ENCODE data around the gene PRKACA. TPM values are rescaled to one million over a fixed set of nuclear protein-coding genes. Genes with fewer than 3 reads are reported as not detected.

PRKACA gene
- total and polyA plus RNA-seq, 2 donors (not counting 3 experiments of a cell fraction or from before 2014, with no cell fraction given) = 44.2 to 97.5 TPM

DNA sequence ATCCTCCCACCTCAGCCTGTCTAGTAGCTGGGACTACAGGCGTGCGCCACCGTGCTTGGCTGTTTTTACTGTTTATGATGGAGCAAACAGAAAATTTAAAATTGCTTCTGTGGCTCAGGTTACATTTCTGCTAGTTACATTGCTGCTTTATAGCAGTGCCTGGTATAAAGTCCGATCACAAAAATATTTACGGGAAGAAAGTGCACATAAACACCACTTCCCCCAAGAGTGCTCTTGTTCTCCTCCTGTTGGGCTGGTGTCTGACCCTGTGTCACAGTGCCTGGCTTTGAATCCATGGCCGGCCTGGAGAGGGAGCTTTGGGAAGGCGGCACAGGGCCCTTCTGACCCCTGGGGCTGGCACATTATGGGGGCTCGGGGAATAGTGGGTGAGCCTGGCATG lies 11.9 kb downstream of the PRKACA start:
- H3K27ac ChIP-seq (ENCODE audit: insufficient read depth, low read depth, low read length) = no peak overlapping the region
- FAIRE-seq = no peak
- H2AFZ ChIP-seq (ENCODE audit: low read depth, low read length) = no peak overlapping the region
- no peaks in the 10 kb centered on the region for H3K9me3 ChIP-seq (replicated peaks; ENCODE audit: control insufficient read depth, insufficient read depth, low read length)
- H3K79me2 ChIP-seq (ENCODE audit: control insufficient read depth, insufficient read depth, low read length) = no peaks in the 10 kb centered on the region
- H4K20me1 ChIP-seq (replicated peaks; ENCODE audit: control insufficient read depth, extremely low read depth, insufficient read depth, low read length) = no peaks in the 10 kb centered on the region
- BruUV-seq (replicated peaks) = no TSS peak
- ChIA-PET POLR2A (no interaction called here), CTCF (no interaction called here)
- dilution Hi-C loops (cut with MboI; ENCODE audit: extremely low pct_ligation_motif_present, low sequenced_read_pairs) = no loop called here
- no peaks in the 10 kb centered on the region for H3K9me1 ChIP-seq (replicated peaks; ENCODE audit: control insufficient read depth, extremely low read depth, insufficient read depth, low read length)
- TF ChIP-seq POLR2AphosphoS5 (IDR thresholded peaks at IDR 0.05; ENCODE audit: insufficient read depth, low read depth, low read length) (no peak), MYC (IDR thresholded peaks at IDR 0.05; ENCODE audit: low read depth, low read length) (no peak), POLR2A (IDR thresholded peaks at IDR 0.05; ENCODE audit: low read depth, low read length) (no peak), GATA2 (IDR thresholded peaks at IDR 0.05; ENCODE audit: insufficient read depth, insufficient read length, low read depth, low read length) (no peak), EZH2 (IDR thresholded peaks at IDR 0.05; ENCODE audit: borderline replicate concordance, low read depth, low read length, severe bottlenecking) (no peak), FOS (IDR thresholded peaks at IDR 0.05; ENCODE audit: borderline replicate concordance, insufficient read depth, low read length) (no peak), JUN (IDR thresholded peaks at IDR 0.05; ENCODE audit: borderline replicate concordance, insufficient read depth, insufficient read length, low read depth) (no peak)
- TF ChIP-seq, protein P1, sequence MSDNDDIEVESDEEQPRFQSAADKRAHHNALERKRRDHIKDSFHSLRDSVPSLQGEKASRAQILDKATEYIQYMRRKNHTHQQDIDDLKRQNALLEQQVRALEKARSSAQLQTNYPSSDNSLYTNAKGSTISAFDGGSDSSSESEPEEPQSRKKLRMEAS (IDR thresholded peaks at IDR 0.05; ENCODE audit: insufficient read depth, insufficient read length) = no peak
- TF ChIP-seq, protein P2, sequence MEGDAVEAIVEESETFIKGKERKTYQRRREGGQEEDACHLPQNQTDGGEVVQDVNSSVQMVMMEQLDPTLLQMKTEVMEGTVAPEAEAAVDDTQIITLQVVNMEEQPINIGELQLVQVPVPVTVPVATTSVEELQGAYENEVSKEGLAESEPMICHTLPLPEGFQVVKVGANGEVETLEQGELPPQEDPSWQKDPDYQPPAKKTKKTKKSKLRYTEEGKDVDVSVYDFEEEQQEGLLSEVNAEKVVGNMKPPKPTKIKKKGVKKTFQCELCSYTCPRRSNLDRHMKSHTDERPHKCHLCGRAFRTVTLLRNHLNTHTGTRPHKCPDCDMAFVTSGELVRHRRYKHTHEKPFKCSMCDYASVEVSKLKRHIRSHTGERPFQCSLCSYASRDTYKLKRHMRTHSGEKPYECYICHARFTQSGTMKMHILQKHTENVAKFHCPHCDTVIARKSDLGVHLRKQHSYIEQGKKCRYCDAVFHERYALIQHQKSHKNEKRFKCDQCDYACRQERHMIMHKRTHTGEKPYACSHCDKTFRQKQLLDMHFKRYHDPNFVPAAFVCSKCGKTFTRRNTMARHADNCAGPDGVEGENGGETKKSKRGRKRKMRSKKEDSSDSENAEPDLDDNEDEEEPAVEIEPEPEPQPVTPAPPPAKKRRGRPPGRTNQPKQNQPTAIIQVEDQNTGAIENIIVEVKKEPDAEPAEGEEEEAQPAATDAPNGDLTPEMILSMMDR (IDR thresholded peaks at IDR 0.05; ENCODE audit: extremely low read depth in 1 of 2, insufficient read depth in 1 of 2, low read depth in 1 of 2, low read length in 2 of 2) = no peak
- H3K36me3 ChIP-seq (ENCODE audit: control insufficient read depth in 2 of 2, extremely low read depth in 1 of 2, insufficient read depth in 2 of 2, low read length in 2 of 2) = peaks cover 0 to 18% of the 10 kb centered on the region in 2 experiments
- H3K27me3 ChIP-seq (ENCODE audit: control insufficient read depth in 2 of 2, insufficient read depth in 2 of 2, low read length in 2 of 2) = no peaks in the 10 kb centered on the region
- DNase-seq (ENCODE audit: low read depth, low spot score) = no peak
- H3K4me3 ChIP-seq (replicated peaks in 1 of 3; ENCODE audit: insufficient read depth in 1 of 3, low read depth in 1 of 3, low read length in 3 of 3) = no peak overlapping the region
- intact Hi-C loops (cut with micrococcal nuclease) = no loop called here
- peaks cover 4% of the 10 kb centered on the region for H3K4me1 ChIP-seq (ENCODE audit: control insufficient read depth, extremely low read depth, insufficient read depth, low read length)
- no peak overlapping the region for H3K9ac ChIP-seq (replicated peaks; ENCODE audit: extremely low read depth, insufficient read depth, low read length)
- no peak overlapping the region for H3K4me2 ChIP-seq (ENCODE audit: insufficient read depth, low read length)

Measured in endothelial cell of umbilical vein (primary cell).